Tibial artery (tissue), 4 donors: ENCODE data around the gene EXOC7.

Source experiments
- DNase-seq, 2 donors: peaks; one replicate each; pipeline ENCODE4 v3.0.0-alpha.2; 2019
- H3K27ac ChIP-seq, 2 donors: fragments of 200-600 bp; sonication (generic) in 1 of 2; 1 replicate in 1 of 2; 2 replicates in 1 of 2; pipeline ENCODE4 v1.5.1; 2018 to 2019; ENCODE audit warnings: mild to moderate bottlenecking in 1 of 2
- H3K27me3 ChIP-seq, 2 donors: fragments of 200-600 bp; sonication (generic) in 1 of 2; one replicate each; pipeline versions ENCODE4 v1.5.1 to v1.6.0; 2016 to 2019
- H3K36me3 ChIP-seq, 3 donors: fragments of 200-600 bp; sonication (generic) in 2 of 3; one replicate each; pipeline ENCODE4 v1.5.1; 2016 to 2019; ENCODE audit warnings: mild to moderate bottlenecking in 2 of 3
- H3K4me1 ChIP-seq, 4 donors: fragments of 200-600 bp; sonication (generic) in 2 of 4; 1 replicate in 3 of 4; 2 replicates in 1 of 4; pipeline ENCODE4 v1.5.1; 2016 to 2019
- H3K4me3 ChIP-seq, 2 donors: fragments of 200-600 bp; sonication (generic) in 1 of 2; 1 replicate in 1 of 2; 2 replicates in 1 of 2; pipeline ENCODE4 v1.5.1; 2018 to 2019; ENCODE audit warnings: mild to moderate bottlenecking in 2 of 2
- H3K9me3 ChIP-seq, 3 donors: fragments of 200-600 bp; sonication (generic) in 1 of 3; one replicate each; pipeline ENCODE4 v1.5.1; 2016 to 2019
- intact Hi-C: fragments of 100-400 bp; cut with DNase I; formaldehyde crosslinking; loops from one replicate; pipeline ENCODE4 v1.15.0; 2023; ENCODE audit warnings: low total_unique reads
- TF ChIP-seq, protein P1 (sequence below), 2 experiments: fragments of 200-600 bp in 1 of 2; fragments of 450-650 bp in 1 of 2; IDR thresholded peaks; one replicate each; pipeline ENCODE4 v1.5.1; 2017 to 2019; ENCODE audit warnings: antibody characterized with exemption in 2 of 2, mild to moderate bottlenecking in 1 of 2, moderate library complexity in 1 of 2

Gene EXOC7

DNA sequence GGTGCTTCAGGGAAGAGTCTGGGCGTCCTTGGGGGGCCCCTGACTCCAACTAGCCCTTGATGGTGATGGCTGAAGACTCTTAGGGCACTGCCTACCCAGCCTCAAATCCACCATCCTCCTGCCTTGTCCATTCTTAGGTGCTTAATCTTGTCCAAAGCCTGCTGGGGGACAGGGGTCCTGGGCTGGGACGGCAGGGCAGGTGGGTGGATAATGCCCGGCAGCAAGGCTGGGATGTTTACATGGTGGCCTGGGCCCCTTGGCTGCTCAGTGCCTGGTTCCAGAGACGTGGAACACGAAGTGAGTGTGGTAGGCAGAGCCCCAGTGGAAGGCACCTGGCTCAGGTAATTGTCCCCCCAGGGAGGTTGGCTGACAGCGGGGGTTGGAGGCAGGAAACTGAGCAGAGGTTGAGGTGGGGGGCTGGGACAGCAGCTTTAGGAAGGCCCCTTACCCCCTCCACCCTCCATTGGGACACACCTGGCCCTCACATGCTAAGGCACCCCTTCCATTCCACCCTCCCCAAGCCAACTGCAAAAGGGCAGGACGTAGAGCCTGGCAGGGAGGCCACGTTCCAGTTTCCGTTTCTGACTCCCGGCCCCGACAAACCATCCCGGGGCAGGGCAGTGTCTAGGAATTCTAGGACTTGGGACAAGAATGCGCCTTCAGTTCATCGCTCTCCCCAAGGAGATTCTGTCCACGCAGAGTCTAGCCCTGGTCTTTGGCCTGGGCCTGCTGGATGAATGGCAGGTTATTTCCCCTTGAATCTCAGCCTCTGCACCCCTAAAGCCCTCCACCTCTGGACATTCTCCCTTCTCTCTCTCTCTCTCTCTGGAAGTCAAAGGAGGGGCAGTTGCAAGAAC is 35.5 kb upstream of the EXOC7 start:
- Histone ChIP-seq H3K27me3 (peaks cover 7 to 69% of the 10 kb centered on the region in 2 donors), H3K4me3 (no peak overlapping the region), H3K27ac (no peak overlapping the region), H3K4me1 (peaks cover 0 to 42% (median 31%) of the 10 kb centered on the region in 4 donors), H3K36me3 (no peaks in the 10 kb centered on the region), H3K9me3 (no peaks in the 10 kb centered on the region)
- TF ChIP-seq, protein P1, sequence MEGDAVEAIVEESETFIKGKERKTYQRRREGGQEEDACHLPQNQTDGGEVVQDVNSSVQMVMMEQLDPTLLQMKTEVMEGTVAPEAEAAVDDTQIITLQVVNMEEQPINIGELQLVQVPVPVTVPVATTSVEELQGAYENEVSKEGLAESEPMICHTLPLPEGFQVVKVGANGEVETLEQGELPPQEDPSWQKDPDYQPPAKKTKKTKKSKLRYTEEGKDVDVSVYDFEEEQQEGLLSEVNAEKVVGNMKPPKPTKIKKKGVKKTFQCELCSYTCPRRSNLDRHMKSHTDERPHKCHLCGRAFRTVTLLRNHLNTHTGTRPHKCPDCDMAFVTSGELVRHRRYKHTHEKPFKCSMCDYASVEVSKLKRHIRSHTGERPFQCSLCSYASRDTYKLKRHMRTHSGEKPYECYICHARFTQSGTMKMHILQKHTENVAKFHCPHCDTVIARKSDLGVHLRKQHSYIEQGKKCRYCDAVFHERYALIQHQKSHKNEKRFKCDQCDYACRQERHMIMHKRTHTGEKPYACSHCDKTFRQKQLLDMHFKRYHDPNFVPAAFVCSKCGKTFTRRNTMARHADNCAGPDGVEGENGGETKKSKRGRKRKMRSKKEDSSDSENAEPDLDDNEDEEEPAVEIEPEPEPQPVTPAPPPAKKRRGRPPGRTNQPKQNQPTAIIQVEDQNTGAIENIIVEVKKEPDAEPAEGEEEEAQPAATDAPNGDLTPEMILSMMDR (IDR thresholded peaks at IDR 0.05): no peak
- no peak for DNase-seq
- intact Hi-C loops: no loop called here

DNA sequence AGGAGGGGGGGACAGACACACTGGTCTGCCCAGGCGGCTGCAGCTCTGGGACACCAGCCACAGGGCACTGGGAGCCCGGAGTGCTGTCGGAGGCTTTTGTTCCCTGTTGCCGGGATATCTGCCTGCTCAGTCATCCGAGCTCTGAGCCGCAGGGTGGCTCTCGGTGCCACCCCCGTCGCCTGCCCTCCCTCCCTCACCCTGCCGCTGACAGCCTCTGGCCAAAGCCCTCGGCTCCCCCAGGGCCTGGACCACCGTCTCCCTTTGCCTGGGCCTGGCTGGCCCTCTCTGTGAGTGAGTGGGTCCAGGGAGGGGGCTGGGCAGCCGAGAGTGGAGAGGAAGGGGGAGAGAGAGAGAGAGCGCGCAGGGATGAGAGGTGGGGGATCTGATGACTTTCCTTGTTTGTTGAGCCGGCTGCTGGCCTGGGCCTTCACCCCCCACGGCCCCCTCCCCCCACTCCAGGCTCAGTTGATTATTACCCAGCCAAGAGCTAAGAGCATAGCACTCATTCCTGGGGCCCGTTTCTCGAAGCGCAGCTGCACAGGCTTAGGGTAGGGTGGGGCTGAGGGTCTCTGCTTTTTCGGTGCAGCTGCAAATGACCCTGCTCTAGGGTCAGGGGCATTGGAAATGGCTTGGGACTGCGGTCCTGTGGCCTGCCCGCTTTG is 34.8 kb upstream of the EXOC7 start:
- Histone ChIP-seq H3K36me3 (no peaks in the 10 kb centered on the region), H3K4me3 (no peak overlapping the region), H3K4me1 (peaks cover 0 to 42% (median 31%) of the 10 kb centered on the region in 4 donors), H3K27ac (no peak overlapping the region), H3K9me3 (no peaks in the 10 kb centered on the region), H3K27me3 (peaks cover 7 to 77% of the 10 kb centered on the region in 2 donors)
- DNase-seq: no peak
- TF ChIP-seq, protein P1 (IDR thresholded peaks at IDR 0.05): no peak
- intact Hi-C loops: no loop called here

DNA sequence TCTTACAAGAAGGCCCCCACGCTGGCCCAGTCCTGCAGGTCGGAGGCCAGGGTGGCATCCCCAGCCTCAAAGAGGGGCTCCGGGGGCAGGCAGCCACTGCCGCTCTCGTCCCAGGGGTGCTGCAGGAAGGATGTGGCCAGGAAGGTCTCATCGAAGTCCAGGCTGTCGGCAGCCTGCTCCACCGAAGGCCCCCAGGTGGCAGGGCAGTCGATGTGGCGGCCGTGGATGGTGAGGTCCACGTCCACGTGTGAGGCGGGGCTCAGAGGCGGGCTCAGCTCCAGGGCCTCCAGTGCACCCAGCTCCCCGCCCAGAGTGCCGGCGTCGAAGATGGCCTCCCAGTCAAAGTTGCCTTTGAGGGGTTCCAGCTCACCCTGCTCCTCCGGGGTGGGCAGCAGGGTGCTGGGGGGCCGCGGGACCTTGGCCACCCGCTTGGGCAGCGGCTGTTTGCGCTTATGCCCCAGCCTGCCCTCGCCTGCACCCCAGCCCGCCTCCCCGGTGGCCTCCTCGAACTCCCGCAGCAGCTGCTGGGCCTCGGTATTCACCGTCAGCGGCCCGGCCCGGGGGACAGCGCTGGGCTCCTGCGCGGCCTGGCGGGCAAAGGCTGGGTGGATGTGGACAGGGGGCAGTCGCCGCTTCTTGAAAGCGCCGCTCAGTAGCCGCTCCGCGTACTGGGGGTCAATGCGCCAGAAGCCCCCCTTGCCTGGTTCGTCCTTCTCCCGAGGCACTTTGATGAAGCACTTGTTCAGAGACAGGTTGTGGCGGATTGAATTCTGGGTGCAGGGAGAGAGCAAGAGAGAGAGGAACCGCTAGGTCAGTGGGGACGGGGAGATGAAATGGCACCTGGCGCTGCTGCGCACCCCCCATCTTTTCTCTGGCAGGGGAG is 34.0 kb upstream of the EXOC7 start:
- DNase-seq: no peak
- H3K36me3 ChIP-seq: no peaks in the 10 kb centered on the region
- TF ChIP-seq, protein P1 (IDR thresholded peaks at IDR 0.05): no peak
- H3K27ac ChIP-seq: no peak overlapping the region
- H3K4me3 ChIP-seq: no peak overlapping the region
- H3K4me1 ChIP-seq: peaks cover 0 to 42% (median 31%) of the 10 kb centered on the region in 4 donors
- peaks cover 7 to 84% of the 10 kb centered on the region in 2 donors for H3K27me3 ChIP-seq
- intact Hi-C loops: no loop called here
- no peaks in the 10 kb centered on the region for H3K9me3 ChIP-seq

DNA sequence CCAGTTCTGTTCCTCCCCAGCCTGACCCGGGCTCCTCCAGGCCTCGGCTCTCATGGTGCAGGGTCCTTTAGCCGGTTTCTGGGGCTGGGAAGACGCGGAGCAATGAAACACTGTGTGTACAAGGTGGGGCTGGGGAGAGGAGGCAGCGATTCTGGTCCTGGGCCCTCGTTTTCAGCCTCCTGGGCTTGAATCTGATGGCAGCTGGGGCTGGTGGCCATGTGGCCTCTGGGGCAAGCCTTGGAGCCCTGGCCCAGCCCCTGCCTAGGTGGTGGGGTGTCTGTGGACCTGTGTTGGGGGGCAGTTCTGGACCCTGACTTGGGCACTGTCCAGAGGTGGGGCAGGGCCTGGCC is 33.4 kb upstream of the EXOC7 start:
- Histone ChIP-seq H3K27ac (no peak overlapping the region), H3K36me3 (no peaks in the 10 kb centered on the region), H3K9me3 (no peaks in the 10 kb centered on the region), H3K4me3 (no peak overlapping the region), H3K4me1 (peaks cover 0 to 42% (median 31%) of the 10 kb centered on the region in 4 donors), H3K27me3 (peaks cover 7 to 91% of the 10 kb centered on the region in 2 donors)
- intact Hi-C loops: no loop called here
- DNase-seq: no peak
- TF ChIP-seq, protein P1 (IDR thresholded peaks at IDR 0.05): no peak

DNA sequence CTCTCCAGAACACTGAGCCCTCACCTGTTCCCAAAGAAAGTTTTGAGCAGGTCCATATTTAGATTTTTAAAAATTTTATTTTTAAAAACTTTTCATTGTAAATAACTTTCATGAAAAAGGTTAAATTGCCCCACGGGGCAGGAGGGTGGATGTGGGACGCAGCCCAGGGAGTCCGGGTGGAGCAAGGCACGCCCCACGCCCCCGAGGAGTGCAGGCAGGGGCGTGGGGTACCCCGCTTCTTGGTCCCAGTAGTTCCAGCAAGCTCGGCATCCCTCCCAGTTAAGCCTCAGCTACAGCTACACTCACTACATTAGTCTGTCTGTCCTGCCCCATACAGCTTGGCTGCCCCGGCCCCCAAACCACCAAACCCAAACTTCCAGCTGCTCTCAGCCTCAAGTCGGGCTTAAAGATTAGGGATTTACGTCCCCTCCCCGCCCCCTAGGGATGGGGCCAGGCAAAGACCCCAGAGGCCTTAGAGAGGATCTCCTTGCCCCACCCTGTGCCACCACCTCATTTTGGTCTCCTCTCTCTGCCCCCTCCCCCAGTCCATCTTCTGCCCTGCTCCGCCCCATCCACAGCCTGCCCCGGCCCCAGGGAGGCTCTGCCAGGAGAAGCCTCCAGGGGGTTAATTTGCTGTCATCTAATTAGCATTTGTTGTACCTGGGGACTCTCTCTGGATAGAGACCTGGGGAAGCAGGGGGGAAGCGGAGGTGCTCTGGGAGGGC is 32.9 kb upstream of the EXOC7 start:
- H3K27me3 ChIP-seq: peaks cover 7 to 96% of the 10 kb centered on the region in 2 donors
- H3K4me1 ChIP-seq: peaks cover 0 to 38% (median 28%) of the 10 kb centered on the region in 4 donors

More for the DNA sequence above, 32.9 kb upstream of the EXOC7 start:
- no peak for DNase-seq
- Histone ChIP-seq H3K9me3 (no peaks in the 10 kb centered on the region), H3K4me3 (no peak overlapping the region), H3K27ac (no peak overlapping the region), H3K36me3 (no peaks in the 10 kb centered on the region)
- TF ChIP-seq, protein P1 (IDR thresholded peaks at IDR 0.05): no peak
- intact Hi-C loops: no loop called here
